Measurements from ENCODE around the gene KIF18A. TPM values are rescaled to one million over a fixed set of nuclear protein-coding genes. Genes with fewer than 3 reads are reported as not detected.

The KIF18A gene
- total RNA-seq, 2 donors from 2014 or later, result 5.3 to 8.9 TPM

GRCh38 chr11:28054821-28055220 lies 53.1 kb downstream of the KIF18A start:
- peaks cover 8% of the 10 kb centered on the region for H3K4me1 Mint-ChIP-seq
- H3K27me3 Mint-ChIP-seq, result no peaks in the 10 kb centered on the region

GRCh38 chr11:28049338-28050216 lies 58.4 kb downstream of the KIF18A start:
- H3K9me3 ChIP-seq (ENCODE audit: control insufficient read depth, low read length, poor library complexity, severe bottlenecking), result no peaks in the 10 kb centered on the region
- ATAC-seq (no peak), DNase-seq (no peak)
- H3K27me3 Mint-ChIP-seq, result no peaks in the 10 kb centered on the region
- H3K4me3 Mint-ChIP-seq, result no peak overlapping the region
- H3K36me3 Mint-ChIP-seq (ENCODE audit: low read depth), result no peaks in the 10 kb centered on the region
- peaks cover 6% of the 10 kb centered on the region for H3K4me1 Mint-ChIP-seq
- no peak overlapping the region for H3K27ac Mint-ChIP-seq

More at GRCh38 chr11:28054821-28055220, 53.1 kb downstream of the KIF18A start:
- no peaks in the 10 kb centered on the region for H3K36me3 Mint-ChIP-seq (ENCODE audit: low read depth)
- no peak overlapping the region for H3K4me3 Mint-ChIP-seq
- ATAC-seq, result no peak
- no peaks in the 10 kb centered on the region for H3K9me3 ChIP-seq (ENCODE audit: control insufficient read depth, low read length, poor library complexity, severe bottlenecking)
- no peak overlapping the region for H3K27ac Mint-ChIP-seq
- DNase-seq, result no peak

DNA sequence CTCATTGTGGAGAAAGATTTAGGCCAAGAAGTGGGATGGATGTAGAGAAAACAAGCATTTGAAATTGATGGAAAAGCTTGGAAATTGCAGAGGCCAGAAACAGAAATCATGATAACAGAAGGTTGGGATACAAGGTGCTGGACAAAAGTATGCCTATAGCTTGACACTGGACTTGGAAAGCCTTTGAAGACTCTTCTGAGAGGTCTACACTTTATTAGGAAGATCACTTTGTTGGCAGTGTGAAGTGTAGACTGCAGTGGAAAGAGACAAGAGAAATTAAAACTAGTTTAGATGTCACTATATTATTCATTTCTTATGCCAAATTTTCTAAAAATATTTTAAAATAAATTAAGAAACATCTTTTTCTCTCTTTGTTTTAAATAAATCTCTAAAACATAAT lies 59.1 kb downstream of the KIF18A start:
- Mint-ChIP-seq H3K27me3 (no peaks in the 10 kb centered on the region), H3K4me3 (no peak overlapping the region), H3K4me1 (peaks cover 6% of the 10 kb centered on the region), H3K36me3 (ENCODE audit: low read depth) (no peaks in the 10 kb centered on the region), H3K27ac (no peak overlapping the region)
- no peaks in the 10 kb centered on the region for H3K9me3 ChIP-seq (ENCODE audit: control insufficient read depth, low read length, poor library complexity, severe bottlenecking)
- DNase-seq (no peak), ATAC-seq (no peak)

GRCh38 chr11:28043930-28044709 lies 63.8 kb downstream of the KIF18A start:
- Mint-ChIP-seq H3K27ac (no peak overlapping the region), H3K4me3 (no peak overlapping the region), H3K4me1 (no peaks in the 10 kb centered on the region), H3K36me3 (ENCODE audit: low read depth) (no peaks in the 10 kb centered on the region), H3K27me3 (no peaks in the 10 kb centered on the region)
- ATAC-seq, result no peak
- no peaks in the 10 kb centered on the region for H3K9me3 ChIP-seq (ENCODE audit: control insufficient read depth, low read length, poor library complexity, severe bottlenecking)
- no peak for DNase-seq

DNA sequence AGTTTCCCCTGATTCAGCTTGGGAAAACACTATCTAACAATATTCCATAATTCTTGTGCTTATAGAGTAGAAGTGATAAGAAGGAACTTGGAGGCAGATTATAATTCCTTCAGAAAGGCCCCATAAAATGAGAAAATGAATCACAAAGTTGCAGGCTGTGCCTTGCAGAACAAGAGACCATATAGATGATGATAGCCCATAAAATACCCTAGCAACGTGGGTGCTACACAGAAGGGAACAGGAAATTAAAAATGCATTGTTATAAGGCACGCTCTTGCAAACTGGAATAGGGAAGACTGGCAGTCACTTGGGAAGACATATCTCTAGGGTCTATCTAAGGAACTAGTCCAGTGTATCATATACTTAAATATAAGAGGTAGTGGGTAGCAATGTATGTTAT lies 67.6 kb downstream of the KIF18A start:
- Mint-ChIP-seq H3K4me1 (no peaks in the 10 kb centered on the region), H3K36me3 (ENCODE audit: low read depth) (no peaks in the 10 kb centered on the region), H3K27me3 (no peaks in the 10 kb centered on the region), H3K27ac (no peak overlapping the region), H3K4me3 (no peak overlapping the region)
- no peaks in the 10 kb centered on the region for H3K9me3 ChIP-seq (ENCODE audit: control insufficient read depth, low read length, poor library complexity, severe bottlenecking)
- ATAC-seq, result no peak
- no peak for DNase-seq

DNA sequence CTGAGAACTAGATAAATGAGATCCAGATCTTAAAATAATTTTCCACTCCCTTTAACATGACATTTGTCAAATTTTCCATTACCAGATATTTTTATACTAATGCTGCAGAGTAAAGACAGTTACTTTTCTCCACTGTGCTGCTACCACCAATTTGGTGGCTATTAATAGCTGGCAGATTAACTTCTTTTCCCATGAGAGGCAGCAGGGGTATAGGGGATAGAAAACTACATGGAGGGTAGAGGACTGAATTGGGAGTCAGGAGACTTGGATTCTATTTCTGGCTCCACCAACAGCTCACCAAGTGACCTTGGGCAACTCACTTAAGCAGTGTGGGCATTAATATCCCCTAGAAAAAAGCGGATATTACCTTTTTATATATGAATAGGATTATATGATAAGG lies 69.2 kb downstream of the KIF18A start:
- Mint-ChIP-seq H3K4me1 (no peaks in the 10 kb centered on the region), H3K4me3 (no peak overlapping the region), H3K27ac (no peak overlapping the region), H3K36me3 (ENCODE audit: low read depth) (no peaks in the 10 kb centered on the region), H3K27me3 (no peaks in the 10 kb centered on the region)
- ATAC-seq (no peak), DNase-seq (no peak)
- no peaks in the 10 kb centered on the region for H3K9me3 ChIP-seq (ENCODE audit: control insufficient read depth, low read length, poor library complexity, severe bottlenecking)

- Mint-ChIP-seq H3K4me3 (no peak overlapping the region), H3K36me3 (ENCODE audit: low read depth) (no peaks in the 10 kb centered on the region), H3K27me3 (no peaks in the 10 kb centered on the region), H3K4me1 (no peaks in the 10 kb centered on the region), H3K27ac (no peak overlapping the region)
- no peaks in the 10 kb centered on the region for H3K9me3 ChIP-seq (ENCODE audit: control insufficient read depth, low read length, poor library complexity, severe bottlenecking)
- ATAC-seq, result no peak
- DNase-seq, result no peak
Observed at GRCh38 chr11:28026634-28027290, 81.2 kb downstream of the KIF18A start.

GRCh38 chr11:28017816-28018215 lies 90.1 kb downstream of the KIF18A start:
- Mint-ChIP-seq H3K4me3 (no peak overlapping the region), H3K27me3 (no peaks in the 10 kb centered on the region), H3K36me3 (ENCODE audit: low read depth) (no peaks in the 10 kb centered on the region), H3K4me1 (no peaks in the 10 kb centered on the region), H3K27ac (no peak overlapping the region)
- no peaks in the 10 kb centered on the region for H3K9me3 ChIP-seq (ENCODE audit: control insufficient read depth, low read length, poor library complexity, severe bottlenecking)
- ATAC-seq (no peak), DNase-seq (no peak)

GRCh38 chr11:28011813-28012212 lies 96.1 kb downstream of the KIF18A start:
- no peaks in the 10 kb centered on the region for H3K27me3 Mint-ChIP-seq
- DNase-seq (no peak), ATAC-seq (no peak)
- H3K27ac Mint-ChIP-seq, result no peak overlapping the region
- H3K4me1 Mint-ChIP-seq, result no peaks in the 10 kb centered on the region
- no peaks in the 10 kb centered on the region for H3K9me3 ChIP-seq (ENCODE audit: control insufficient read depth, low read length, poor library complexity, severe bottlenecking)
- H3K4me3 Mint-ChIP-seq, result no peak overlapping the region
- H3K36me3 Mint-ChIP-seq (ENCODE audit: low read depth), result no peaks in the 10 kb centered on the region

- no peak overlapping the region for H3K4me3 Mint-ChIP-seq
- H3K36me3 Mint-ChIP-seq (ENCODE audit: low read depth), result no peaks in the 10 kb centered on the region
- no peak for DNase-seq
- H3K9me3 ChIP-seq (ENCODE audit: control insufficient read depth, low read length, poor library complexity, severe bottlenecking), result no peaks in the 10 kb centered on the region
- ATAC-seq, result no peak
- H3K4me1 Mint-ChIP-seq, result no peaks in the 10 kb centered on the region
- H3K27ac Mint-ChIP-seq, result no peak overlapping the region
- no peaks in the 10 kb centered on the region for H3K27me3 Mint-ChIP-seq
Observed at GRCh38 chr11:28009996-28010395, 98.0 kb downstream of the KIF18A start.

GRCh38 chr11:28009388-28009787 lies 98.6 kb downstream of the KIF18A start:
- H3K36me3 Mint-ChIP-seq (ENCODE audit: low read depth), result no peaks in the 10 kb centered on the region

GRCh38 chr11:28003615-28004014 lies 104.3 kb downstream of the KIF18A start:
- DNase-seq, result no peak
- ATAC-seq, result no peak
- H3K4me1 Mint-ChIP-seq, result no peaks in the 10 kb centered on the region
- H3K27ac Mint-ChIP-seq, result no peak overlapping the region
- no peaks in the 10 kb centered on the region for H3K9me3 ChIP-seq (ENCODE audit: control insufficient read depth, low read length, poor library complexity, severe bottlenecking)
- peaks cover 4% of the 10 kb centered on the region for H3K36me3 Mint-ChIP-seq (ENCODE audit: low read depth)
- H3K27me3 Mint-ChIP-seq, result no peaks in the 10 kb centered on the region
- H3K4me3 Mint-ChIP-seq, result no peak overlapping the region

More at GRCh38 chr11:28009388-28009787, 98.6 kb downstream of the KIF18A start:
- DNase-seq, result no peak
- H3K4me3 Mint-ChIP-seq, result no peak overlapping the region
- no peak overlapping the region for H3K27ac Mint-ChIP-seq
- H3K9me3 ChIP-seq (ENCODE audit: control insufficient read depth, low read length, poor library complexity, severe bottlenecking), result no peaks in the 10 kb centered on the region
- H3K27me3 Mint-ChIP-seq, result no peaks in the 10 kb centered on the region
- no peaks in the 10 kb centered on the region for H3K4me1 Mint-ChIP-seq
- no peak for ATAC-seq

GRCh38 chr11:27998552-27998951 lies 109.4 kb downstream of the KIF18A start:
- H3K36me3 Mint-ChIP-seq (ENCODE audit: low read depth), result peaks cover 4% of the 10 kb centered on the region
- H3K27me3 Mint-ChIP-seq, result peaks cover 4% of the 10 kb centered on the region
- no peak overlapping the region for H3K4me3 Mint-ChIP-seq
- no peaks in the 10 kb centered on the region for H3K4me1 Mint-ChIP-seq
- DNase-seq (no peak), ATAC-seq (no peak)
- no peak overlapping the region for H3K27ac Mint-ChIP-seq
- no peaks in the 10 kb centered on the region for H3K9me3 ChIP-seq (ENCODE audit: control insufficient read depth, low read length, poor library complexity, severe bottlenecking)

All from T-helper 17 cell (primary cell).